ENCODE measurements around the gene MROH7. TPM values are rescaled to one million over a fixed set of nuclear protein-coding genes. Genes with fewer than 3 reads are reported as not detected.

The MROH7 gene
- total RNA-seq, 1 donor from 2014 or later: 0.15 TPM

DNA sequence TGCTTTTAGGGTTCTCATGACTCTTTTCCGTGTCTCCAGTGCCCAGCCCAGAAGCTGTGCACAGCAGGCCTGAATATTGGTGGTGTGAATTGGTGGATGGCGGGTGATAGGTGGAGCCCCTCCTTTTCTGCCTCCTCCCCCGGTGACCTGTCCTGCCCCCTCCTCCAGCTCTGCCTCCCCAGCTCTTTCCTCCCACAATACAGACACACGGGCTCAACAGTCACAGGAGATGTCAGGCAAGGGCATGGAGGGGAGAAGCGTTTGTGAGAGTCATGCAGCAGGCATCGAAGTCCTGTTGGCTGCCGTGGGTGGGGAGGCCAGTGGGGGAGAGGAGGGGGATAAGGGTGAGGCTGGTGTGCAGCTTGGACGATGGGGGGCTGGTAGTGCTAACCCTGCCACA, 56.8 kb downstream of the MROH7 start:
- Mint-ChIP-seq H3K9me3 (ENCODE audit: low read depth) (no peaks in the 10 kb centered on the region), H3K27me3 (ENCODE audit: low read depth) (peaks cover 60% of the 10 kb centered on the region), H3K4me3 (ENCODE audit: unreplicated experiment) (no peak overlapping the region), H3K4me1 (ENCODE audit: low read depth) (no peaks in the 10 kb centered on the region), H3K36me3 (ENCODE audit: low read depth) (no peaks in the 10 kb centered on the region), H3K27ac (ENCODE audit: unreplicated experiment) (no peak overlapping the region)
- TF ChIP-seq, protein P1, sequence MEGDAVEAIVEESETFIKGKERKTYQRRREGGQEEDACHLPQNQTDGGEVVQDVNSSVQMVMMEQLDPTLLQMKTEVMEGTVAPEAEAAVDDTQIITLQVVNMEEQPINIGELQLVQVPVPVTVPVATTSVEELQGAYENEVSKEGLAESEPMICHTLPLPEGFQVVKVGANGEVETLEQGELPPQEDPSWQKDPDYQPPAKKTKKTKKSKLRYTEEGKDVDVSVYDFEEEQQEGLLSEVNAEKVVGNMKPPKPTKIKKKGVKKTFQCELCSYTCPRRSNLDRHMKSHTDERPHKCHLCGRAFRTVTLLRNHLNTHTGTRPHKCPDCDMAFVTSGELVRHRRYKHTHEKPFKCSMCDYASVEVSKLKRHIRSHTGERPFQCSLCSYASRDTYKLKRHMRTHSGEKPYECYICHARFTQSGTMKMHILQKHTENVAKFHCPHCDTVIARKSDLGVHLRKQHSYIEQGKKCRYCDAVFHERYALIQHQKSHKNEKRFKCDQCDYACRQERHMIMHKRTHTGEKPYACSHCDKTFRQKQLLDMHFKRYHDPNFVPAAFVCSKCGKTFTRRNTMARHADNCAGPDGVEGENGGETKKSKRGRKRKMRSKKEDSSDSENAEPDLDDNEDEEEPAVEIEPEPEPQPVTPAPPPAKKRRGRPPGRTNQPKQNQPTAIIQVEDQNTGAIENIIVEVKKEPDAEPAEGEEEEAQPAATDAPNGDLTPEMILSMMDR (IDR thresholded peaks at IDR 0.05): no peak
- DNase-seq (ENCODE audit: low spot score): peak; percentile 36

GRCh38 chr1:54699936-54700525, 58.4 kb downstream of the MROH7 start:
- no peak overlapping the region for H3K27ac Mint-ChIP-seq (ENCODE audit: unreplicated experiment)
- TF ChIP-seq, protein P1 (IDR thresholded peaks at IDR 0.05): no peak
- H3K4me3 Mint-ChIP-seq (ENCODE audit: unreplicated experiment): no peak overlapping the region
- no peaks in the 10 kb centered on the region for H3K36me3 Mint-ChIP-seq (ENCODE audit: low read depth)
- DNase-seq (ENCODE audit: low spot score): peak; percentile 73
- H3K9me3 Mint-ChIP-seq (ENCODE audit: low read depth): no peaks in the 10 kb centered on the region
- H3K4me1 Mint-ChIP-seq (ENCODE audit: low read depth): no peaks in the 10 kb centered on the region
- H3K27me3 Mint-ChIP-seq (ENCODE audit: low read depth): peaks cover 60% of the 10 kb centered on the region

- Mint-ChIP-seq H3K9me3 (ENCODE audit: low read depth) (no peaks in the 10 kb centered on the region), H3K36me3 (ENCODE audit: low read depth) (no peaks in the 10 kb centered on the region), H3K27me3 (ENCODE audit: low read depth) (peaks cover 58% of the 10 kb centered on the region), H3K4me1 (ENCODE audit: low read depth) (no peaks in the 10 kb centered on the region), H3K4me3 (ENCODE audit: unreplicated experiment) (no peak overlapping the region), H3K27ac (ENCODE audit: unreplicated experiment) (no peak overlapping the region)
- TF ChIP-seq, protein P1 (IDR thresholded peaks at IDR 0.05): no peak
- peak; percentile 52 for DNase-seq (ENCODE audit: low spot score)
Observed at GRCh38 chr1:54701066-54701465, 59.5 kb downstream of the MROH7 start.

DNA sequence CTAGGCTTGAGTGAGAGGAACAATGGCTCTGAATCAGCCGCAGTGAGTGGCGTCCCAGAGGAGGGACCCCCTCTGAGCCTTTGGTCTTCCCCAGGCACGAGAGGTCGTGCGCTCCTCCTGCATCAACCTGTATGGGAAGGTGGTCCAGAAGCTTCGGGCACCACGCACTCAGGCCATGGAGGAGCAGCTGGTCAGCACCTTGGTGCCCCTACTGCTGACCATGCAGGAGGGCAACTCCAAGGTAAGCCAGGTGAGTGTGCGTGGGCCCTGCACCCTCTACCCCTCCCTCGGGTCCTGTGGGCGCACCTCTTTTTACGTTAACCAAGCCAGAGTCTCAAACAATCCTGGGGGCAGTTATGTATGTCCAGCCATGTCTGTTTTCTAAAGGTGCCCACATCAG, 60.4 kb downstream of the MROH7 start:
- H3K27me3 Mint-ChIP-seq (ENCODE audit: low read depth): peaks cover 55% of the 10 kb centered on the region

GRCh38 chr1:54703471-54703870, 61.9 kb downstream of the MROH7 start:
- Mint-ChIP-seq H3K27ac (ENCODE audit: unreplicated experiment) (no peak overlapping the region), H3K36me3 (ENCODE audit: low read depth) (no peaks in the 10 kb centered on the region), H3K4me3 (ENCODE audit: unreplicated experiment) (no peak overlapping the region), H3K9me3 (ENCODE audit: low read depth) (no peaks in the 10 kb centered on the region), H3K27me3 (ENCODE audit: low read depth) (peaks cover 56% of the 10 kb centered on the region), H3K4me1 (ENCODE audit: low read depth) (no peaks in the 10 kb centered on the region)
- TF ChIP-seq, protein P1 (IDR thresholded peaks at IDR 0.05): no peak
- no peak for DNase-seq (ENCODE audit: low spot score)

More for the DNA sequence above, 60.4 kb downstream of the MROH7 start:
- Mint-ChIP-seq H3K4me1 (ENCODE audit: low read depth) (no peaks in the 10 kb centered on the region), H3K4me3 (ENCODE audit: unreplicated experiment) (no peak overlapping the region), H3K9me3 (ENCODE audit: low read depth) (no peaks in the 10 kb centered on the region), H3K36me3 (ENCODE audit: low read depth) (no peaks in the 10 kb centered on the region), H3K27ac (ENCODE audit: unreplicated experiment) (no peak overlapping the region)
- TF ChIP-seq, protein P1 (IDR thresholded peaks at IDR 0.05): no peak
- DNase-seq (ENCODE audit: low spot score): peak; percentile 82

All from chondrocyte (in vitro differentiated cells).